ENCODE measurements around the gene TMEM41B.

DNA sequence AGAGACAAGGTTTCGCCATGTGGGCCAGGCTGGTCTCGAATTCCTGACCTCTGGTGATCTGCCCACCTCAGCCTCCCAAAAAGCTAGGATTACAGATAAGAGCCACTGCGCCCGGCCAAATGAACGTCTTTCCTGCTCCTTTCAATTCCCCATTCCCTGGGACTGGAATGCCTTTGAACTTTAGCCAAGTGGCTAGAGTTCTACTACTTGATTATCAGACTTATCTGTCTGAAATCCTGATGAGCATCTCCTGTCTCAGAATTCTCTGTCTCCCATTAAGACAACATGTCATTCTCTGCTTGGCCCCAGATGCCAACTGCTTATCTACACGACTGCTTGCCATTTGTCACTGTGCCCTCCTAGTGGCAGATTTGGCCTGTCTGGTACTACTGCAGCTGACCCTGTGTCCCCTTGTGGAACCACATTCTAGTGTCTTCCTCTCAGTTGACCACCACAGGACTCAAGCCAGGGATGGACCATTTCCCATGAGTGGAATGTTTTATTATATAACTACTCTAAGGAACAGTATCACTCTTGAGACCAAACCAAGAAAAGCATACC lies 37.0 kb upstream of the TMEM41B start:
- TF ChIP-seq, protein P1, sequence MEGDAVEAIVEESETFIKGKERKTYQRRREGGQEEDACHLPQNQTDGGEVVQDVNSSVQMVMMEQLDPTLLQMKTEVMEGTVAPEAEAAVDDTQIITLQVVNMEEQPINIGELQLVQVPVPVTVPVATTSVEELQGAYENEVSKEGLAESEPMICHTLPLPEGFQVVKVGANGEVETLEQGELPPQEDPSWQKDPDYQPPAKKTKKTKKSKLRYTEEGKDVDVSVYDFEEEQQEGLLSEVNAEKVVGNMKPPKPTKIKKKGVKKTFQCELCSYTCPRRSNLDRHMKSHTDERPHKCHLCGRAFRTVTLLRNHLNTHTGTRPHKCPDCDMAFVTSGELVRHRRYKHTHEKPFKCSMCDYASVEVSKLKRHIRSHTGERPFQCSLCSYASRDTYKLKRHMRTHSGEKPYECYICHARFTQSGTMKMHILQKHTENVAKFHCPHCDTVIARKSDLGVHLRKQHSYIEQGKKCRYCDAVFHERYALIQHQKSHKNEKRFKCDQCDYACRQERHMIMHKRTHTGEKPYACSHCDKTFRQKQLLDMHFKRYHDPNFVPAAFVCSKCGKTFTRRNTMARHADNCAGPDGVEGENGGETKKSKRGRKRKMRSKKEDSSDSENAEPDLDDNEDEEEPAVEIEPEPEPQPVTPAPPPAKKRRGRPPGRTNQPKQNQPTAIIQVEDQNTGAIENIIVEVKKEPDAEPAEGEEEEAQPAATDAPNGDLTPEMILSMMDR (conservative IDR thresholded peaks at IDR 0.05 in 1 of 2, IDR thresholded peaks at IDR 0.05 in 1 of 2; ENCODE audit: low read depth in 1 of 2, low read length in 2 of 2), result no peak
- no peak for TF ChIP-seq EZH2 (IDR thresholded peaks at IDR 0.05; ENCODE audit: low read length, missing control alignments)
